Stimulated activated CD4-positive, alpha-beta T cell treated with anti-CD3 and anti-CD28 coated beads, TNF-alpha, amount 100 ng/mL, for 4 hours (primary cell): ENCODE results near the gene LARP4B.
"Not testable (repeated sequence)": the region's sequence is repeated elsewhere in the genome, so short reads cannot be mapped to it uniquely, and the experiment has no call there.

Source experiments
- DNase-seq, 3 experiments: peaks; one replicate each; pipeline ENCODE4 v3.0.0-alpha.2; 2020; ENCODE audit warnings: low read depth in 3 of 3

The LARP4B gene

GRCh38 chr10:770048-770712 lies 161.3 kb downstream of the LARP4B start:
- not testable (repeated sequence) for DNase-seq

- DNase-seq, result no peak
These were observed 163.7 kb downstream of the LARP4B start for GRCh38 chr10:767794-768193.

DNA sequence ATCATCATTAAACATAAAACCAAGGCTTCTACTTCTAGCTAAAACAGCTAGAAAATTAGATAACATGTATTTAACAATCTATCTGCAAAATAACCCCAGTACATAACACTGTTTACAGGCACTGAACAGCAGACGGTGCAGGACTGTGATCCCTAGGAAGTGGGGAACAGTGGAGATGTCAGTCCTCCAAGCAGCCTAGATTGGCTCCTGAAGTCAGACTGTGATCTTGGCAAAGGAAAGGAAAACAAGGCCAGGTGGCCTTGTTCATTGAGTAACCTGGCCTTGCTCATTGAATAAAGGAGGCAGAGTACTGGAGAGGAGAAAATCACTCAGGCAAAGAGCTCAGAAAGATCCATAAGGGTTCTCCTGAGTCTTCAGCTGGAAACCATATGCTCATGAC lies 164.3 kb downstream of the LARP4B start:
- DNase-seq, result no peak

GRCh38 chr10:761376-761775 lies 170.1 kb downstream of the LARP4B start:
- DNase-seq, result no peak

- no peak for DNase-seq
These were observed 170.9 kb downstream of the LARP4B start for GRCh38 chr10:760622-761021.

DNA sequence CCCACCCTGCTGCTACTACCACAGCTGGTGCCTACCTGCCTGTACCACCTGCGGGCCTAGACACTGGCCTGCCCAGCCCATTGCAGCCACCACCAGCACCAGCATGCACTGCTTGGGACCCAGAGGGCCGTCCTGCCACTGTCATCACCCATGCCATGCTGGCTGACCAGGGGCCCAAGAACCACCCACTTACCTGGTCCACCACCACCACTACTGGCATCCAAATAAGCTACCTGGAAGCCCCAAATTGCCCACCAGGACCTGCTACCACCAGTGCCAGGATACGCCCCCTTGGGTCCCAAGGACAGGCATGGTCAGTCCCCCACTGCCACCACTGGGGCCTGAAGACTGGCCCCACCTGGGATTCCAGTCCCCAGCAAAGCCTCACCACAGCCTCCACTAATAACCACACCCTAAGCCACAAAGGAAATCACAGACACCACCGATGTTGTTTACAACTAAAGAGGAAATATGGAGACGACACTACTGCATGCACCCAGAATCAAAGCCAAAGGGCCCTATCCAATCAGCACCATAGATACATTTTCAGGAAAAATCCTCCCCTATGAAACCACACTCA lies 171.5 kb downstream of the LARP4B start:
- no peak for DNase-seq
